CD8-positive, alpha-beta memory T cell (primary cell): ENCODE measurements around the gene UBXN6. TPM values are rescaled to one million over a fixed set of nuclear protein-coding genes. Genes with fewer than 3 reads are reported as not detected.

Experiments
- CTCF ChIA-PET: fragments of 350-600 bp; sonication (Branson Sonifier 250); formaldehyde crosslinking; loops from one replicate; lab custom pipeline; 2021; ENCODE audit warnings: antibody characterized with exemption; lab: Charles Lee
- POLR2A ChIA-PET: fragments of 350-600 bp; sonication (Branson Sonifier 250); formaldehyde crosslinking; loops from one replicate; lab custom pipeline; 2021; ENCODE audit warnings: antibody characterized with exemption; lab: Charles Lee
- DNase-seq, 5 donors: peaks; one replicate each; pipeline versions ENCODE4 v3.0.0 to v3.0.0-alpha.2; 2020 to 2022; ENCODE audit warnings: mixed read lengths in 1 of 5
- H3K27ac ChIP-seq: one replicate; pipeline ENCODE4 v1.7.0; 2013; ENCODE audit warnings: low read depth, mild to moderate bottlenecking, low read length, moderate library complexity
- H3K27me3 ChIP-seq: 2 replicates; pipeline ENCODE4 v1.7.0; 2013; ENCODE audit warnings: low read length, mild to moderate bottlenecking; ENCODE audit not compliant: insufficient read depth, poor library complexity, severe bottlenecking
- H3K36me3 ChIP-seq: 2 replicates; pipeline ENCODE4 v1.7.0; 2013; ENCODE audit warnings: mild to moderate bottlenecking, low read length, moderate library complexity; ENCODE audit not compliant: insufficient read depth
- H3K4me1 ChIP-seq: 2 replicates; pipeline ENCODE4 v1.7.0; 2013; ENCODE audit warnings: mild to moderate bottlenecking, low read length, moderate library complexity; ENCODE audit not compliant: insufficient read depth
- H3K4me3 ChIP-seq: 2 replicates; pipeline ENCODE4 v1.7.0; 2013; ENCODE audit warnings: mild to moderate bottlenecking, low read length
- H3K9me3 ChIP-seq: 2 replicates; pipeline ENCODE4 v1.7.0; 2013; ENCODE audit warnings: mild to moderate bottlenecking, low read length
- H3K27ac Mint-ChIP-seq, 8 donors: one replicate each; pipeline ENCODE4 v1.8.0; 2020 to 2021; ENCODE audit warnings: mixed read lengths in 8 of 8, mild to moderate bottlenecking in 6 of 8, inconsistent platforms in 3 of 8, moderate library complexity in 3 of 8
- H3K27me3 Mint-ChIP-seq, 2 donors: one replicate each; pipeline ENCODE4 v1.8.0; 2020 to 2021; ENCODE audit warnings: mixed read lengths in 2 of 2, mild to moderate bottlenecking in 1 of 2, moderate library complexity in 1 of 2
- H3K36me3 Mint-ChIP-seq, 3 donors: one replicate each; pipeline ENCODE4 v1.8.0; 2020 to 2021; ENCODE audit warnings: mixed read lengths in 3 of 3, inconsistent platforms in 1 of 3, mild to moderate bottlenecking in 1 of 3
- H3K4me1 Mint-ChIP-seq, 3 donors: one replicate each; pipeline ENCODE4 v1.8.0; 2020 to 2021; ENCODE audit warnings: mixed read lengths in 3 of 3, inconsistent platforms in 1 of 3, mild to moderate bottlenecking in 1 of 3
- H3K4me3 Mint-ChIP-seq, 7 donors: one replicate each; pipeline ENCODE4 v1.8.0; 2020 to 2021; ENCODE audit warnings: mixed read lengths in 7 of 7, mild to moderate bottlenecking in 6 of 7, moderate library complexity in 4 of 7, inconsistent platforms in 2 of 7
- H3K9me3 Mint-ChIP-seq, 5 donors: one replicate each; pipeline ENCODE4 v1.8.0; 2020 to 2022; ENCODE audit warnings: mixed read lengths in 5 of 5, mild to moderate bottlenecking in 3 of 5, moderate library complexity in 2 of 5, inconsistent platforms in 1 of 5
- polyA plus RNA-seq: library from polyadenylated mRNA; unstranded; fragments of 300-500 nt; fragmentation: Illumina TruSeq; gene quantifications from one replicate; pipeline ENCODE4 v1.2.3, GENCODE V29; 2021
- total RNA-seq, 2 experiments: library from RNA; stranded (reverse); gene quantifications; one replicate each; pipeline ENCODE4 v1.2.3, GENCODE V29; 2021

UBXN6 gene
- total and polyA plus RNA-seq, 3 experiments from 2014 or later, result 5.2 to 60.0 (median 56.6) TPM

GRCh38 chr19:4400135-4400936, 57.3 kb downstream of the UBXN6 start, which contains the start of gene SH3GL1:
Gene SH3GL1 (minus strand): TSS chr19:4400547. CDS start chr19:4400368, 179 bp downstream.
- H3K9me3 ChIP-seq, result no peaks in the 10 kb centered on the region
- Mint-ChIP-seq H3K9me3 (no peaks in the 10 kb centered on the region), H3K4me3 (peak within 1 kb of the TSS; percentile 85 to 94 (median 88)), H3K27me3 (no peaks in the 10 kb centered on the region), H3K4me1 (peaks cover 51 to 78% (median 70%) of the 10 kb centered on the region in 3 donors), H3K27ac (peak within 1 kb of the TSS; percentile 95 to 100 (median 98)), H3K36me3 (peaks cover 0 to 23% (median 3%) of the 10 kb centered on the region in 3 donors)
- POLR2A ChIA-PET, result interaction anchor here (1.0 to 1.4 kb wide), 5 partner anchors 20 to 153 kb away, joined by 4 to 9 read pairs (median 5); partner anchors contain the start of genes HDGFL2 and YJU2
- peaks cover 54% of the 10 kb centered on the region for H3K4me1 ChIP-seq
- CTCF ChIA-PET, result interaction anchor here (0.6 to 2.9 kb wide), 20 partner anchors 8 to 140 kb away, joined by 3 to 18 read pairs (median 4); partner anchors contain the start of genes HDGFL2 and MPND
- H3K36me3 ChIP-seq, result peaks cover 5% of the 10 kb centered on the region
- no peaks in the 10 kb centered on the region for H3K27me3 ChIP-seq
- H3K27ac ChIP-seq, result peak within 1 kb of the TSS; percentile 91
- DNase-seq, result peak; percentile 89 to 94 (median 90)
- peak within 1 kb of the TSS; percentile 92 for H3K4me3 ChIP-seq

DNA sequence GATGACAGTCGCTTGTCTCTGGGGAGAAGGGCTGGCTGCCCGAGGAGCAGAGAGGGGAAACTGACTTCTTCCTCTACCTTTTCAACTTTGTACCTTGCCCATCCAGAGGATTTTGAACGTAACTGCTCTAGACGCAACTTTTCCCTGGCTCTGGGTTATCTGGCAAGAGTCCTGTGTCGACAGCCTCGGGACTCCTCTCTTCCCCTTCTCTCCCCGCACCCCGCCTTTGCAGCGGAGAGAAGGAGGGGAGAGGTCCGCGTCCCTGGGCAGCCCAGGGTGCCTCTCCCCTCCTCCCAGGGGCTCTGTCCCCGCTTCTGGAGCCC, 57.8 kb downstream of the UBXN6 start:
- DNase-seq, result peak in 1 of 5 donors; percentile 18
- H3K27me3 ChIP-seq, result no peaks in the 10 kb centered on the region
- peak overlapping the region; percentile 91 for H3K27ac ChIP-seq
- peak overlapping the region; percentile 92 for H3K4me3 ChIP-seq
- Mint-ChIP-seq H3K27ac (peak overlapping the region; percentile 73 to 98 (median 94)), H3K27me3 (no peaks in the 10 kb centered on the region), H3K4me1 (peaks cover 55 to 83% (median 73%) of the 10 kb centered on the region in 3 donors), H3K9me3 (no peaks in the 10 kb centered on the region), H3K36me3 (peaks cover 0 to 29% (median 3%) of the 10 kb centered on the region in 3 donors), H3K4me3 (peak overlapping the region; percentile 79 to 94 (median 86))
- ChIA-PET CTCF (interaction anchor here (0.6 to 2.9 kb wide), 13 partner anchors 8 to 133 kb away, joined by 3 to 18 read pairs (median 4); partner anchors contain the start of genes HDGFL2 and MPND), POLR2A (interaction anchor here (1.0 to 1.4 kb wide), 5 partner anchors 20 to 153 kb away, joined by 4 to 9 read pairs (median 5); partner anchors contain the start of genes HDGFL2 and YJU2)
- peaks cover 5% of the 10 kb centered on the region for H3K36me3 ChIP-seq
- H3K9me3 ChIP-seq, result no peaks in the 10 kb centered on the region
- H3K4me1 ChIP-seq, result peaks cover 60% of the 10 kb centered on the region

- Mint-ChIP-seq H3K4me1 (peaks cover 52 to 79% (median 71%) of the 10 kb centered on the region in 3 donors), H3K27me3 (no peaks in the 10 kb centered on the region), H3K36me3 (peaks cover 0 to 40% (median 3%) of the 10 kb centered on the region in 3 donors), H3K9me3 (no peaks in the 10 kb centered on the region), H3K27ac (peak overlapping the region in 6 of 8 donors; percentile 2 to 75 (median 47)), H3K4me3 (peak overlapping the region in 1 of 7 donors; percentile 77)
- no peak for DNase-seq
- H3K9me3 ChIP-seq, result no peaks in the 10 kb centered on the region
- no peaks in the 10 kb centered on the region for H3K27me3 ChIP-seq
- ChIA-PET CTCF (interaction anchor here (1.2 kb wide), 1 partner anchor 27 kb away, joined by 3 read pairs; no protein-coding TSS in a partner anchor), POLR2A (no interaction called here)
- H3K27ac ChIP-seq, result peak overlapping the region; percentile 6
- H3K4me1 ChIP-seq, result peaks cover 63% of the 10 kb centered on the region
- H3K36me3 ChIP-seq, result peaks cover 5% of the 10 kb centered on the region
- no peak overlapping the region for H3K4me3 ChIP-seq
Measured at GRCh38 chr19:4396949-4397783, 60.4 kb downstream of the UBXN6 start.

Other genes with a start within 250 kb of the UBXN6 start
- gene EBI3, start 228.3 kb downstream of the UBXN6 start, total RNA-seq, result 10 to 100 TPM; 14.2 to 14.8 TPM
- not detected for gene EBI3, start 228.3 kb downstream of the UBXN6 start, polyA plus RNA-seq
- 10 to 100 TPM; 38.8 to 41.2 TPM for gene YJU2, start 210.7 kb downstream of the UBXN6 start, total RNA-seq
- gene YJU2, start 210.7 kb downstream of the UBXN6 start, polyA plus RNA-seq, result 29.6 TPM
- gene SHD, start 178.5 kb downstream of the UBXN6 start, total RNA-seq, result not detected
- not detected for gene SHD, start 178.5 kb downstream of the UBXN6 start, polyA plus RNA-seq
- gene TMIGD2, start 155.4 kb downstream of the UBXN6 start, total RNA-seq, result 1 to 10 TPM; 5.9 to 7.0 TPM
- 40.5 TPM for gene TMIGD2, start 155.4 kb downstream of the UBXN6 start, polyA plus RNA-seq
- 10 to 100 TPM; 10.9 to 13.9 TPM for gene FSD1, start 153.2 kb downstream of the UBXN6 start, total RNA-seq
- 3.1 TPM for gene FSD1, start 153.2 kb downstream of the UBXN6 start, polyA plus RNA-seq
- 1 to 10 TPM; 3.9 to 6.1 TPM for gene STAP2, start 119.0 kb downstream of the UBXN6 start, total RNA-seq
- gene STAP2, start 119.0 kb downstream of the UBXN6 start, polyA plus RNA-seq, result 1.8 TPM
- 10 to 100 TPM; 17.0 to 18.3 TPM for gene MPND, start 114.2 kb downstream of the UBXN6 start, total RNA-seq
- 8.4 TPM for gene MPND, start 114.2 kb downstream of the UBXN6 start, polyA plus RNA-seq
- gene SH3GL1, start 57.2 kb downstream of the UBXN6 start, total RNA-seq, result 10 to 100 TPM; 39.8 to 41.2 TPM
- 24.7 TPM for gene SH3GL1, start 57.2 kb downstream of the UBXN6 start, polyA plus RNA-seq
- gene CHAF1A, start 55.2 kb downstream of the UBXN6 start, total RNA-seq, result 10 to 100 TPM; 65.2 to 69.5 TPM
- gene CHAF1A, start 55.2 kb downstream of the UBXN6 start, polyA plus RNA-seq, result 5.8 TPM
- gene HDGFL2, start 14.5 kb upstream of the UBXN6 start, total RNA-seq, result 10 to 100 TPM; 42.7 to 45.4 TPM
- gene HDGFL2, start 14.5 kb upstream of the UBXN6 start, polyA plus RNA-seq, result 24.9 TPM
- under 1 TPM in 1 of 2 experiments, not detected in 1; 0.04 TPM for gene PLIN4, start 60.7 kb upstream of the UBXN6 start, total RNA-seq
- 0.15 TPM for gene PLIN4, start 60.7 kb upstream of the UBXN6 start, polyA plus RNA-seq
- not detected for gene PLIN5, start 77.4 kb upstream of the UBXN6 start, total RNA-seq
- 0.29 TPM for gene PLIN5, start 77.4 kb upstream of the UBXN6 start, polyA plus RNA-seq
- not detected for gene LRG1, start 82.2 kb upstream of the UBXN6 start, total RNA-seq
- gene LRG1, start 82.2 kb upstream of the UBXN6 start, polyA plus RNA-seq, result 0.06 TPM
- under 1 TPM; 0.55 to 0.91 TPM for gene SEMA6B, start 101.9 kb upstream of the UBXN6 start, total RNA-seq
- gene SEMA6B, start 101.9 kb upstream of the UBXN6 start, polyA plus RNA-seq, result not detected
- 10 to 100 TPM in 1 of 2 experiments, 1 to 10 TPM in 1; 9.0 to 10.0 TPM for gene TNFAIP8L1, start 181.7 kb upstream of the UBXN6 start, total RNA-seq
- 9.6 TPM for gene TNFAIP8L1, start 181.7 kb upstream of the UBXN6 start, polyA plus RNA-seq
- 10 to 100 TPM; 83.2 to 88.6 TPM for gene MYDGF, start 212.5 kb upstream of the UBXN6 start, total RNA-seq
- gene MYDGF, start 212.5 kb upstream of the UBXN6 start, polyA plus RNA-seq, result 146 TPM